GM18502 (cell line): ENCODE measurements around the gene CCL2.

Source experiments
- ATAC-seq: cut with Tn5 transposase; IDR thresholded peaks from one replicate; pipeline ENCODE4 v1.9.1; 2021; ENCODE audit warnings: mild to moderate bottlenecking; ENCODE audit not compliant: unreplicated experiment, poor library complexity

The CCL2 gene

DNA sequence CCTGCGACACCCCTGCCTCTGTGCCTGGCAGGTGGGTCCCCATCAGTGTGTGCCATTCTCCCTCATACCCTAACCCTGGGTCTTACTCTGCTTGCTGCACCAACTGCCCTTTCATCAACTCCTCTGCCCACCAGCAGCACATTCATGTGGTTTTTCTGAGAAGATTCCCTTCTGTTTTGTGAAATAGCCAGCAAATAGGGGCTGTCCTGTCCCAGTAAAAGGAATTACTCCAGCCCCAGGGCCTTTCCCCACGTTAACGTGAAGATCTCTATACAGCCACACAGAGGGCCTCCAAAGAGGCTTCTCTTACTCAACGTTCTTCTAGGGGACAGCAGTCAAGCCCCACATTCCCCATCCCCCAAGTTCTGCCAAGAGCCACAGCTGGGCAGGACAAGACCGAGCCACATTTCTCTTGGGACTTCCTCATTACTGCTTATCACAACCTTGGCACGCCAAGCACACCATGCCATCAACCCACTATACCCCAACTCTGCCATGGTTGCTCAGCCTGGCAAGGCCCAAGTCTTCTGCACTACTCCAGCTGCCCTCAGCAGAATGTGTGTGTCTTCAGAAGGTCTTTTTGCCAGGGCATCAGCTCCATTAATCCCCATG lies 18.7 kb upstream of the CCL2 start:
- ATAC-seq, result no peak

DNA sequence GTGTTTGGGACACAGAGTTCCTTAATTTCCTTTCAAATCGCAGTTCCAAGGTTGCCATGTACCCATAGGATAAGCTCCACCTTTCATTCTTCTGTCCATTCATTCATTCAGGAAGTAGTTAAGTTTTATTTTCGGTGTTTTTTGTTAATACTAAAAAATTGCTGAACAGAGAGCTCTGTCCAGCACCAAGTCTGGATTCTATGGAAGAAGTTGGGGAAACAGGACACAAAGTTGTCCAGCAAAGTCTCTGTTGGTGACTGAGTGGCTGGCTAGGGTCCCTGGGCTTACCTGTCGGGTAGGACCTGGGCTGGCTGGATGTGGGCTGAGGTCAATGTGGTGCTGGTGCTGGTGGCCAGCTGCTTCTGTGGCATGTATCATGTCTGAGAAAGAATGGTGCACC lies 17.6 kb upstream of the CCL2 start:
- no peak for ATAC-seq

DNA sequence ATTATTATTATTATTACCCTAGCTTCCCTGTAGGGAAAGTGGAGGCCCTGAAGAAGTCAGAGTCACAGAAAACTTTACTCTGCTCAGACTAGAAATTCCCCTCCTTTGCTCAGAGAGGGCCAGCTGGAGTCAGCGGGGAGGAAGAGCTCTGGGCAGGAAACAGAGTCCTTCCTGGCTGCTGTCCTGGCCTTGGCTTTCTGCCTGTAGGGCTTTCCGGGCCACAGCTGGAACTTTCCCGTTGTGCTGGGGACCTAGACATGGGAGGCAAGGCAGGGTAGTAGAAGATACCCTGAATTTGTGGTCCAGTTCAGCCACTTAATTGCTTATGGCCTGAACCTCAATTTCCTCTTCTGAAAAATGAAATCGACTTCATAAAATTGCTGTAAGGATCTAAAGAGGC lies 14.0 kb upstream of the CCL2 start:
- ATAC-seq, result no peak

DNA sequence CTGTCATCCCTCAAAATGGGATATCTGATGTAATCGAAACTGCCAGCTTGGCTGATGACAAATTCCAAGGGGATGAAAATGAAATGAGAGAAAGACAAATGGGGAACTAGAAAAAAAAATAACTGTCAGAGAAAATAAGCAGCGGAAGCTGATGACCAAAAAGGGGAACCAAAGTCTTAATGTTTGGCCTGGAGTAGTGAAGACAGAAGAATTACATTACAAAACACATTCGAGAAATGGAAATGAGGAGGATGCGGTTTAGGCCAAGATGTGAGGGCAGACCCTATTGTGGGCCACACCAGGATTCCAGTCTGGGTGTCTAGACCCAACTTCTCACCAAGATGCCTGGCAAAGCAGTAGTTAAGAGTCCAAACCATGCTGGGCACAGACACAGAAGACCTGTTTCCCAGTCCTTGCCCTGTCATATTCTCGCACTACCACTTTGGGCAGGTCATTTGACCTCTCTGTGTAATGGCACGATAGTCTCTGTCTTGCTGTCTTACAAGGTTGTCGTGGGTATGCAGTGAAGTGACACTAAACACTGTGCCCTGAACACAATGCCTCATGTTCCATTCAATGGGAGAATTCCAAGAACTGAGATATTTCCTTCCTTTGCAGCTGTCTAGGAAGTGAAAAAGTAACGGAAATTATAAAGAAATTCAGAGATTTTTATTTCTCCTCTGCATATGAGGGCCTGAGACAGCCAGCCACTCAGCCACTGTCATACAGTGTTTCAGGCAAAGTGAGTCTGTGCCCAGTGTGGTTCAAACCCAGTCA lies 12.3 kb upstream of the CCL2 start:
- no peak for ATAC-seq

DNA sequence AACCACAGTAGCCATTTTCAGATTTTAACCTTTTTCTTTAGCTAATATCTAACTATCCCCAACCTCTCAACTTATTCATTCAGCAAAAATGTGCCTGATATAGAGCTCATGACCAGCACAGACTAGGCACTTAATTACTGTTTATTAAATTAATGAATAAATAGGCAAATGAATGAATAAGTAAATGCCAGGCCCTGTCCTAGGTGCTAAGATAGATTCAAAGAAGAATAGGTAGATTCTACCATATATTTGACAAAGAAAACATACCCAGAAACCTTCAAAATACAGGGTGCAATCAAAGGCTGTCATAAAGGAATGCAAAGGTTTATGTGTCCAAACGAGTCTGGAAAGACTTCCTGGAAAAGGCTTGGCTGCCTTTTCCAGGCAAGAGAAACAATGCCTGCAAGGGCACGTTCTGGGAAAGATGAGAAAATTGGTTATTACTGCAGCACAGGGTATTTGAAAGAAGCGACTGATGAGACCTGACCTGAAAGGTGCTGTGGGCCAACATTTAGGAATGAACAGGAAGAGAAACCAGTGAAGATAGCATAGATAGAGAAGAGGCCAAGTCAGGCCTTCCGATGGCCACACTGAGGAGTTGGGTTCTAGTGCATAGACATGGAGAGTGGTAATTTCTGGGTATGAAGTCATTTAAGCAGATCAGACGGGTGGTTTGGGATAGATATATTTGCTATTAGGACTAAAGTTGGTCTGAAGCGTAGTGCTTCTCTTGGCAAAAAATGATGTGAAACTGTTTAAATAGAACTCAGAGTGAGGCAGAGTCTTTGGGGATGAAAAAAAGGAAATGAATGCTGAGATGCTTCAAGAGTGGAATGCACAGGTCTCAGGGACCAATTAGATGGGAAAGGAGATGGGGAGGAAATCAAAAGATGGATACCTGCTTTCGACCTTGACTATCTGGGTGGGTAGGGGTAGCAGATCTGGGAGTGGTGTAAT lies 11.4 kb upstream of the CCL2 start:
- ATAC-seq, result no peak

DNA sequence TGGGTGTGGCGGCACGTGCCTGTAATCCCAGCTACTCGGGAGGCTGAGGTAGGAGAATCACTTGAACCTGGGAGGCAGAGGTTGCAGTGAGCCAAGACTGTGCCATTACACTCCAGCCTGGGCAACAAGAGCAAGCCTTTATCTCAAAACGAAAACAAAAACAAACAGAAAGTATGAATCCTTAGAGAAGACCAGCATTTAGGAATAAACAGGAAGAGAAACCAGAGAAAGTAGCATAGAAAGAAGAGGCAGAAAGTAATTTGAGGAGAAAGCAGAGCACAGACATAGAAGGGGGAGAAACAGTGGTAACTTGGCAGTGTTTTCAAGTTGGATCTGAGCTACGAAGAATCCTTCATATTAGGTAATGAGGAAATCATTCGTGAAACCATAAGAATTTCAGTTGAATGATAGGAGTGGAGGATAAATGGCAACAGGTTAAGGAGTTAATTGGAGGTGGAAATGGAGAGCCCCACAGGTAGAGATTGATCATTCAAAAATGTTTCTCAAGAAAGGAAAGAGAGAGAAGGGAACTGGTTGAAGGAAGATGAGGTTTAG lies 9.7 kb upstream of the CCL2 start:
- ATAC-seq, result no peak

DNA sequence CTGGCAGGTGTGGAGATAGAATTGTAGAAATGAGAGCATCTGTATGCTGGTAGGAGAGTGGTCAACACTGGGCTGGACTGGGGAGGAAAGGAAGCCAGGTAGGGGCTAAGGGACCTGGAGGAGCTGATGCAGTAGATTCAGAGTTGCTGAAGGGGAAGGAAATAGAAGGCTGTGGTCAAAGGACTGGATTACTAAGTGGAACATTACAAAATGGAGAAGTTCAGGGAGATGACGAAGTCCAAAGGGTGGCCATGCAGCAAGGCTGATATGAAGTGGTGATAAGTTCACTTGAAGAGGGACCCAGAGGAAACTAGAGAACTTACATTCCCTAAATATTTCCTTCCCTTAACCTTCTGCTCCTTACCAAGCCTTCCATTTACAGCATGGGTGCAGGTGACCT lies 8.6 kb upstream of the CCL2 start:
- ATAC-seq, result no peak

DNA sequence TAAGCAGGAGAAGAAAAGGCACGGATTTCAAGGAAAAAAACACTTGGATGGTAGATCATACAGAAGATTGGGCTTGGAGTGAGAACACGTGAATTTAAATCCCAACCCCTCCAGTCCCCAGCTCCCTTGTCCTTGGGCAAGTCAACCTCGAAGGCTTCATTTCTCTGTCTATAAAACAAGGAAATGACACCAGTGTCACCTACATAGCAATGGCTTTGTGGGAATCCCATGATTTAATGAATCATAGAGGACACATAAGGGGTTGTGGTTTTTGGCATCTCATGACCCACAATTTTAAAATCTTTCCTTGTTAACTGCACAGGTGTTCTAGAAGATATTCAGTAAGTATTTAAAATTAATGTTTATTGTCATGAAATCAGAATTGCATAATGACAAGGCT lies 8.2 kb upstream of the CCL2 start:
- no peak for ATAC-seq

DNA sequence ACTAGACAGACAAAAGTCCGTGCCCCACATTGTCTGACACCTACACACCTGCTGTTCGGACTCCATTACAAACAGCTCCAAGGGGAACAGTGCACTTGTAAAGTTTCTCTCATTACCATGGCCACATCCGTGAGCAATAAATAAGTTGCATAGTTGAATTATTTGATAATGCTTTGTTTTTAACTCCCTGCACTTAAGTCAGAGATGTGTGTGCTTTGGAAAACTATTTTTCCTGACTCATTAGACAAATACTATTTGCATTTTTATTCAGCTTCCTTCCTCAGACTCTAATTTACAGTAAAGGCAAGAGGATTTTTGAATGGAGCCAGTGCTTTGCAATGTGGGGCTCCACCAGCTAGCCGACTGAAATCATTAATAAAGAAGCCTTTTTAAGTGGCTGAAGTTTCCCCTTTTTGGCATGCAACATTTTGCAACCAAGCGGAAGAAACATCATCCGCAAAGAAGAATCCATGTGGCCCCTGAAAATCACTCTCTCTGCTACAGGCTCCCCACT lies 6.5 kb upstream of the CCL2 start:
- ATAC-seq, result no peak

DNA sequence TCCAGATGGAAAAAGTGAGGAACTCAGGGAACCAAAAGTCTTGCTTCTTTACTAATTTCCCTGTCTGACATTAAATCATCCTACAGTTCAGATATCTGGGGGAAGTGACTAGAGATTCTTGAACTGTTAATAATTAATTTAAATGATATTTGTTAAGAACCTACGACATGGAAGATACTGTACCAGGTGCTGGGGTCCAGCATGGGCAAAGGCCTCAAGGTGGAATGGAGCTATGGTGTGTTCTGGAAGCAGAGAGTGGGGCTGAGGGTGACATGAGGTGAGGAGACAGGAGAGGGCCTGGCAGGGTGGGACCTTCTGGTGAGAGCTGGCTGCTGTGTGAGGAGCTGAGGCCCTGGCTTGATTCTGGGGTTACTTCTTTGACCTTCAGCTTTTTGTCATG lies 6.0 kb upstream of the CCL2 start:
- no peak for ATAC-seq

DNA sequence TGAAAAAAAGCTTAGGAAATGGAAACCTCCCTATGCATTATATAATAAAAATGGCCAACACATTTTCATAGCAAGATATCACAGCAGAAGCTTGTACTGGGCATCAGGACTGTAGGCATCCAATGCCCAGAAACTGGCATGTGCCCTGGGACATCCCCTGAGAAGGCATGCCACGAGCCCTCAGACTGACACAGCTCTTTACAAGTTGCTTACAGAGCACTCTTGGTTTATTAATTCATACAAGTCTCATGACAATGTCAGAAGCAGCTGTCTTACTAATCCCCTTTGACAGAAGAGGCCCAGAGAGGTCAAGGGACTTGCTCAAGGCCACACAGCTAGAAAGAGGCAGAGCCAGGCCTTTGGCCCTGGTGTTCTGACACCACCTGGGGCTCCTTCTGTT lies 5.6 kb upstream of the CCL2 start:
- ATAC-seq, result no peak

DNA sequence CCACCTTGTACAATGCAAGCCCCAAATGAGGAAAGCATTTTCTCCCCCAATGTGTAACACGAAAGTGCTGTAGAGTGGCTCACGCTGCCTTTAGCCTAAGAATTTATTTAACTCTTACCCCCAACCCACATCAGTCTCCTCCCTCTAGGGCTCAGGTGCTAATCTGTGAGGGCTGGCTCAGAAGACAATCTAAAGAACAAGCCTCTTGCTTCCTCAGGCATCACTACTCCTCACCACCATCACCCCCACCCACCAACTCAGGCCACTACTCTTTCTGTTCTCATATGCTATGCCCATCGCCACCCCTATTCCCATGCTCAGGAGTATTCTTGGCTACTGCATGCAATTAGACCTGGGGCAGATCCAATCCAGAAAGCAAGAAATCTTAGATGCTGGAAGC lies 3.9 kb upstream of the CCL2 start:
- ATAC-seq, result no peak

DNA sequence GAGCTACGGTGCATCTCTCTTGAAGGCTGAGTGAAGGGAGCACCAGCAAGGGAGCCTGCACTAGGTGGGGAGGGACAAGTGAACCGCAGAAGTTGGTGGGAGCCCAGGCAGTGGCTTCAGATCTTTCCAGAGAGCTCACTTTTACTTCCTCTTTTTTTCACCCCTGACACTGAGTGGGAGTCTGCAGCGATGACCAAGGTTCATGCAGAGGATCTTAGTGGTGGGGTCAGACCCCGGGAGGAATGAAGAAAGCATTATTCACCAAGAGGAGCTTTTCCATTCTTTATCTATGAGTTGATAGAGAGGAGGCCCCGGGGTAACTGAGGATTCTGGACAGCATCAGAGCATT lies 3.0 kb upstream of the CCL2 start:
- ATAC-seq, result peak; percentile 48

DNA sequence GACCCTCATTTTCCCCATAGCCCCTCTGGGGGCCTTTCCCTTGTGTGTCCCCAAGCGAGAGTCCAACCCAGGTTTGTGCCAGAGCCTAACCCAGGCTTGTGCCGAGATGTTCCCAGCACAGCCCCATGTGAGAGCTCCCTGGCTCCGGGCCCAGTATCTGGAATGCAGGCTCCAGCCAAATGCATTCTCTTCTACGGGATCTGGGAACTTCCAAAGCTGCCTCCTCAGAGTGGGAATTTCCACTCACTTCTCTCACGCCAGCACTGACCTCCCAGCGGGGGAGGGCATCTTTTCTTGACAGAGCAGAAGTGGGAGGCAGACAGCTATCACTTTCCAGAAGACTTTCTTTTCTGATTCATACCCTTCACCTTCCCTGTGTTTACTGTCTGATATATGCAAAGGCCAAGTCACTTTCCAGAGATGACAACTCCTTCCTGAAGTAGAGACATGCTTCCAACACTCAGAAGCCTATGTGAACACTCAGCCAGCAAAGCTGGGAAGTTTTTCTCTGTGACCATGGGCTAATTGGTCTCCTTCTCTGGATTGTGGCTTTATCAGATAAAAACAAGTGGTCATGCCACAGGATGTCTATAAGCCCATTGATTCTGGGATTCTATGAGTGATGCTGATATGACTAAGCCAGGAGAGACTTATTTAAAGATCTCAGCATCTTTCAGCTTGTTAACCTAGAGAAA lies 2.5 kb upstream of the CCL2 start:
- ATAC-seq, result no peak

DNA sequence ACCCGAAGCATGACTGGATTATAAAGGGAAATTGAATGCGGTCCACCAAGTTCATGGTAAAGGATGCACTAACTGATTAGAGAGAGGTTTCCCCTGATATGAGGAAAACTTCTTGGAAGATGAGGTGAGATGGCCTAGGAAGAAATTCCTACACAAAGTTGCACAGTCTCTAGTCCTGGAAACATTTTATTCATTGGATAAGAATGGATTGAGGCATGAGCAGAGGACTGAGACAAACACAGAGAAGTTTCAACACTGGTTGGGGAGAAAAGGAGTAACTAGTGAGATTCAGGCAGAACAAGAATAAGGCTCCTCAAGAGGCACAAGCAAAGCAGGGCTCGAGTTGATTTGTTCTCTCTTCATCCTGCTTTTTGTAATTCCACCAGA lies 2.0 kb upstream of the CCL2 start:
- no peak for ATAC-seq

DNA sequence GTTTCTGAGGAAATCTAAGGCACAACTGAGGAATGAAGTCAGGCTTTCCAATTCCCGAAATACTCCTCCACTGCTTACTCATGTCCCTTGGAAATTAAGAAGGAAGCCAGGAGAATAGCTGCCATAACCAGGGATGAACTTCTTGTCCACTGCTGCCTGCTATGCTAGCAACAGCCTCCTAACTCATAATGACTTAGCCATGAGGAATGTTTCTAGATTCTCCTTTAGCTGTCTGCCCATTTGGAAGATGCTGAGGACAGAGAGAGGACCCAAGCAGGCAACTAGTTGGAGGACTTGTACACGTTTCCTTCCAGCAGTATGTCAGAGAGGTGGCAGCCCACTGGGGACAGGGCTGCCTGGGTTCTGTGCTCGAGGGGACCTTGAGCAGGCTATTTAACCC lies 939 bp upstream of the CCL2 start:
- no peak for ATAC-seq

DNA sequence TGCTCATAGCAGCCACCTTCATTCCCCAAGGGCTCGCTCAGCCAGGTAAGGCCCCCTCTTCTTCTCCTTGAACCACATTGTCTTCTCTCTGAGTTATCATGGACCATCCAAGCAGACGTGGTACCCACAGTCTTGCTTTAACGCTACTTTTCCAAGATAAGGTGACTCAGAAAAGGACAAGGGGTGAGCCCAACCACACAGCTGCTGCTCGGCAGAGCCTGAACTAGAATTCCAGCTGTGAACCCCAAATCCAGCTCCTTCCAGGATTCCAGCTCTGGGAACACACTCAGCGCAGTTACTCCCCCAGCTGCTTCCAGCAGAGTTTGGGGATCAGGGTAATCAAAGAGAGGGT lies 272 bp downstream of the CCL2 start:
- ATAC-seq, result no peak

DNA sequence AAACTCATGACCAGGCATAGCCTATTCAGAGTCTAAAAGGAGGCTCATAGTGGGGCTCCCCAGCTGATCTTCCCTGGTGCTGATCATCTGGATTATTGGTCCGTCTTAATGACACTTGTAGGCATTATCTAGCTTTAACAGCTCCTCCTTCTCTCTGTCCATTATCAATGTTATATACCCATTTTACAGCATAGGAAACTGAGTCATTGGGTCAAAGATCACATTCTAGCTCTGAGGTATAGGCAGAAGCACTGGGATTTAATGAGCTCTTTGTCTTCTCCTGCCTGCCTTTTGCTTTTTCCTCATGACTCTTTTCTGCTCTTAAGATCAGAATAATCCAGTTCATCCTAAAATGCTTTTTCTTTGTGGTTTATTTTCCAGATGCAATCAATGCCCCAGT lies 756 bp downstream of the CCL2 start:
- ATAC-seq, result no peak

DNA sequence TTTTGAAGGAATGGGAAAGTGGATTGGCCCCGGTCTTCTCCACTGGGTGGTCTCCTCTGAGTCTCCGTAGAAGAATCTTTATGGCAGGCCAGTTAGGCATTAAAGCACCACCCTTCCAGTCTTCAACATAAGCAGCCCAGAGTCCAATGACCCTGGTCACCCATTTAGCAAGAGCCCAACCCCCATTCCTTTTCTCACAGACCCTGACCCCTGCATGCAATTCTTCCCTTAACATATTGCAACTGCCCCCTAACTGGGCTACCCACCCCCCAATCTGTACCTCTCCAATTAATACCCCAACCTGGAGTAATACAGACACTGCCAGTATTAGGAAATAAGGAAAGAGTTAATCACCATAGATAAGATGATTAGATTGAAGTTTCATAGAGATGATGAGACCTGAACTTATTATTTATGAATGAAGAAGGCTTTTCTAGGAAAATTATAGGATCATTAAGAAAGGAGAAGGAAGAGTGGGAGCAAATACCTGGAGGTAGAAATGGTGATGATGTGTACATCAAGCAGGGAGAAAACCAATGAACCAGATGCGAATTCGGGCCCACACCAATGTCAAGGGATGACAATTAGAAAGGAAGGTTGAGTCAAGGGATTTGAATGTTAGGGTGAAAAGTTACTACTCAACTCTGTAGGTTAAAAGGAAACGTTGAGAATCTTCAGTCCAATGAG lies 2.4 kb downstream of the CCL2 start:
- ATAC-seq, result no peak

DNA sequence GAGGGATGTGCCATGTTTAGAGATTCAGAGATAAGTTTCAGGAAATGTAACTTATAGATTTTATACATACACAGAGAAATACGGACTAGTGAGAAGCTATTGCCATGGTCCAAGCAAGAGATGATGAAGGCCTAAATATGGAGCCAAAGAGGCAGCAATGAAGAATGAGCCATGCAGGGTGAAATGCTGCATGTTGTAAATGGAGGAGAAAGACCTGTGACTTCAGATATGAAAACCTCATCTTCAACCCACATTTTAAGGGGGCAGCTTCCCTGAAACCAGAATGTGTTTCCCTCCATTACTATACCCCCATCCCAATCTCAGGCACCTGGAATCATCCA lies 2.9 kb downstream of the CCL2 start:
- ATAC-seq, result no peak
